NB4 (cell line): Measurements from ENCODE around the gene ZMYND11.

Experiments
- CTCF ChIP-seq: IDR thresholded peaks from one replicate; pipeline ENCODE4 v1.5.1; 2012; ENCODE audit warnings: low read depth, low read length
- MAX ChIP-seq: IDR thresholded peaks from 2 replicates; pipeline ENCODE4 v1.6.1; 2011; ENCODE audit warnings: low read depth, low read length
- POLR2A ChIP-seq: IDR thresholded peaks from 2 replicates; pipeline ENCODE4 v1.6.1; 2011; ENCODE audit warnings: mild to moderate bottlenecking; ENCODE audit not compliant: insufficient read length; ENCODE audit errors: extremely low read depth

- TF ChIP-seq POLR2A, result no peak
- TF ChIP-seq CTCF, result no peak
- TF ChIP-seq MAX, result no peak
Observed at GRCh38 chr10:152915-153314, 17.7 kb downstream of the ZMYND11 start.
